H1 (cell line): ENCODE measurements around the gene RAB11FIP5. TPM values are rescaled to one million over a fixed set of nuclear protein-coding genes. Genes with fewer than 3 reads are reported as not detected.

Experiments
- EGR1 ChIP-seq: IDR thresholded peaks from 2 replicates; pipeline ENCODE4 v1.6.1; 2011; ENCODE audit warnings: low read depth, low read length, borderline replicate concordance
- GTF2F1 ChIP-seq: IDR thresholded peaks from 2 replicates; pipeline ENCODE4 v1.6.1; 2012; ENCODE audit warnings: low read depth, low read length, improper control_type of control experiment, borderline replicate concordance
- JUND ChIP-seq: IDR thresholded peaks from 2 replicates; pipeline ENCODE4 v1.6.1; 2011; ENCODE audit warnings: mild to moderate bottlenecking, improper control_type of control experiment, low read length
- RBBP5 ChIP-seq: IDR thresholded peaks from 2 replicates; pipeline ENCODE4 v1.7.1; 2012; ENCODE audit warnings: low read depth, mild to moderate bottlenecking, inconsistent platforms, low read length, moderate library complexity, borderline replicate concordance
- SAP30 ChIP-seq: fragments of 300-600 bp; sonication (generic); IDR thresholded peaks from 2 replicates; pipeline ENCODE4 v1.7.1; 2012; ENCODE audit warnings: low read length, moderate library complexity, mild to moderate bottlenecking, inconsistent platforms; ENCODE audit not compliant: insufficient read depth, insufficient replicate concordance
- polyA plus RNA-seq, 7 experiments: library from polyadenylated mRNA; depleted of rRNA in 3 of 7; stranded (reverse) in 5 of 7; unstranded in 2 of 7; fragments of >200 nt in 5 of 7; fragments of 200-250 nt in 2 of 7; gene quantifications; 1 replicate in 5 of 7; 2 replicates in 1 of 7; 4 replicates in 1 of 7; pipeline versions ENCODE4 v1.2.1 to v1.2.3, GENCODE V29; 2011 to 2013; ENCODE audit warnings: missing spikeins in 2 of 7, mixed read lengths in 2 of 7
- total RNA-seq: library from RNA; stranded (reverse); fragmentation: NEBNext Ultra II Directional; extraction: Animal tissue kit (Norgen Biotek cat#: 25700); gene quantifications from 2 replicates; pipeline ENCODE4 v1.2.1, GENCODE V29; 2021
- TF ChIP-seq, protein P1 (sequence below): IDR thresholded peaks from 2 replicates; pipeline ENCODE4 v1.6.1; 2012; ENCODE audit warnings: low read length, inconsistent platforms

The RAB11FIP5 gene
- total and polyA plus RNA-seq, 2 of the 8 experiments (the other 6 are each of a cell fraction or from before 2014, with no cell fraction given) = 6.3 to 17.0 TPM

- TF ChIP-seq, protein P1, sequence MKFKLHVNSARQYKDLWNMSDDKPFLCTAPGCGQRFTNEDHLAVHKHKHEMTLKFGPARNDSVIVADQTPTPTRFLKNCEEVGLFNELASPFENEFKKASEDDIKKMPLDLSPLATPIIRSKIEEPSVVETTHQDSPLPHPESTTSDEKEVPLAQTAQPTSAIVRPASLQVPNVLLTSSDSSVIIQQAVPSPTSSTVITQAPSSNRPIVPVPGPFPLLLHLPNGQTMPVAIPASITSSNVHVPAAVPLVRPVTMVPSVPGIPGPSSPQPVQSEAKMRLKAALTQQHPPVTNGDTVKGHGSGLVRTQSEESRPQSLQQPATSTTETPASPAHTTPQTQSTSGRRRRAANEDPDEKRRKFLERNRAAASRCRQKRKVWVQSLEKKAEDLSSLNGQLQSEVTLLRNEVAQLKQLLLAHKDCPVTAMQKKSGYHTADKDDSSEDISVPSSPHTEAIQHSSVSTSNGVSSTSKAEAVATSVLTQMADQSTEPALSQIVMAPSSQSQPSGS = no peak
- no peak for TF ChIP-seq JUND
- TF ChIP-seq RBBP5 = no peak
- no peak for TF ChIP-seq GTF2F1
- no peak for TF ChIP-seq SAP30
- no peak for TF ChIP-seq EGR1
Observed at GRCh38 chr2:73088703-73089102, 24.0 kb downstream of the RAB11FIP5 start (continued).
